Smooth muscle cell (in vitro differentiated cells): Measurements from ENCODE around the gene SIL1. TPM values are rescaled to one million over a fixed set of nuclear protein-coding genes. Genes with fewer than 3 reads are reported as not detected.

Experiments used
- DNase-seq: peaks from one replicate; lab custom pipeline; 2025; ENCODE audit not compliant: unreplicated experiment; lab: John Stamatoyannopoulos, UW
- H2AFZ ChIP-seq: fragments of 200-600 bp; sonication (generic); 2 replicates; pipeline ENCODE4 v1.6.0; 2016; ENCODE audit warnings: antibody characterized with exemption, low read depth, mild to moderate bottlenecking
- H3F3A ChIP-seq: fragments of 200-600 bp; sonication (generic); 2 replicates; pipeline ENCODE4 v1.6.0; 2017; ENCODE audit warnings: antibody characterized with exemption, low read depth
- H3K27ac ChIP-seq: fragments of 200-600 bp; sonication (generic); 2 replicates; pipeline ENCODE4 v1.5.1; 2016; ENCODE audit warnings: low read depth, mild to moderate bottlenecking
- H3K27me3 ChIP-seq: fragments of 200-600 bp; sonication (generic); 2 replicates; pipeline ENCODE4 v1.6.1; 2016; ENCODE audit warnings: low read depth, mild to moderate bottlenecking
- H3K36me3 ChIP-seq: fragments of 200-600 bp; sonication (generic); 2 replicates; pipeline ENCODE4 v1.5.1; 2016; ENCODE audit warnings: low read depth
- H3K4me1 ChIP-seq: fragments of 200-600 bp; sonication (generic); 2 replicates; pipeline ENCODE4 v1.5.1; 2016; ENCODE audit warnings: low read depth
- H3K4me2 ChIP-seq: fragments of 200-600 bp; sonication (generic); 2 replicates; pipeline ENCODE4 v1.6.0; 2016; ENCODE audit warnings: mild to moderate bottlenecking
- H3K4me3 ChIP-seq: fragments of 200-600 bp; sonication (generic); 2 replicates; pipeline ENCODE4 v1.5.1; 2016; ENCODE audit warnings: mild to moderate bottlenecking
- H3K79me2 ChIP-seq: fragments of 200-600 bp; sonication (generic); 2 replicates; pipeline ENCODE4 v1.6.0; 2016; ENCODE audit warnings: low read depth, mild to moderate bottlenecking
- H3K9ac ChIP-seq: fragments of 200-600 bp; sonication (generic); 2 replicates; pipeline ENCODE4 v1.6.0; 2016; ENCODE audit warnings: low read depth
- H3K9me3 ChIP-seq: fragments of 200-600 bp; sonication (generic); replicated peaks from 2 replicates; pipeline ENCODE4 v1.5.1; 2016; ENCODE audit warnings: low read depth
- H4K20me1 ChIP-seq: fragments of 200-600 bp; sonication (generic); 2 replicates; pipeline ENCODE4 v1.6.0; 2016; ENCODE audit warnings: low read depth
- WGBS: methylation state at CpG from one replicate; pipeline ENCODE4 v1.1.7; 2016; ENCODE audit warnings: low lambda C conversion rate; 5-methylcytosine and 5-hydroxymethylcytosine counted together
- polyA plus RNA-seq: library from polyadenylated mRNA; unstranded; fragments of >200 nt; fragmentation: Nextera tagmentation; extraction: Ambion mirVana; gene quantifications from 2 replicates; pipeline ENCODE4 v1.2.1, GENCODE V29; 2016
- total RNA-seq: library from RNA; depleted of rRNA; stranded (reverse); fragments of >200 nt; gene quantifications from 2 replicates; pipeline ENCODE4 v1.2.3, GENCODE V29; 2014
- TF ChIP-seq, protein P1 (sequence below): fragments of 200-600 bp; sonication (generic); IDR thresholded peaks from 2 replicates; pipeline ENCODE4 v1.5.1; 2017; ENCODE audit warnings: borderline replicate concordance, mild to moderate bottlenecking, antibody characterized with exemption; ENCODE audit not compliant: insufficient read depth, poor library complexity, severe bottlenecking

SIL1 gene
- total and polyA plus RNA-seq, 2 experiments from 2014 or later = 45.5 to 119 TPM

DNA sequence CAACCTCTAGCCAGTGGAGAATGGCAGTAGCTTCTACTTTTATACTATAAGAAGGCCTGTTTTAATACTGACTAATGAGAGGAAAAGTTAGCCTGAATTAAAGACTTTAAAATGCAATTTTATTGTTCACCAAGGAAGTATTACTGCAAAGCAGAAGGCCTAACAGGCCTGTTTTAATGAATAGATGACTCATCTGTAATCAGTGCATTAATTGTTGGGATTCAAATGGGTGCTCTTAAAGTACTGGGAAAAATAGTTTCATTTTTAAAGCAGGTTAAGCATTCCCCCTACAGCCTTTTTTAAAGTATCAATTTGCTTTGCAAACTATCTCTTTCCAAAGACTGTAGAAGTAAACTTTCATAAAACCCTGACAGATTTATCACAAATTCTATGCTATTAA is 147.7 kb downstream of the SIL1 start:
- Histone ChIP-seq H3K79me2 (no peaks in the 10 kb centered on the region), H3K36me3 (no peaks in the 10 kb centered on the region), H3K4me2 (no peak overlapping the region), H3K4me3 (no peak overlapping the region), H3K4me1 (no peaks in the 10 kb centered on the region), H3F3A (no peaks in the 10 kb centered on the region), H3K27ac (no peak overlapping the region), H4K20me1 (no peaks in the 10 kb centered on the region), H3K9ac (no peak overlapping the region), H2AFZ (no peak overlapping the region), H3K27me3 (no peaks in the 10 kb centered on the region), H3K9me3 (no peaks in the 10 kb centered on the region)
- TF ChIP-seq, protein P1, sequence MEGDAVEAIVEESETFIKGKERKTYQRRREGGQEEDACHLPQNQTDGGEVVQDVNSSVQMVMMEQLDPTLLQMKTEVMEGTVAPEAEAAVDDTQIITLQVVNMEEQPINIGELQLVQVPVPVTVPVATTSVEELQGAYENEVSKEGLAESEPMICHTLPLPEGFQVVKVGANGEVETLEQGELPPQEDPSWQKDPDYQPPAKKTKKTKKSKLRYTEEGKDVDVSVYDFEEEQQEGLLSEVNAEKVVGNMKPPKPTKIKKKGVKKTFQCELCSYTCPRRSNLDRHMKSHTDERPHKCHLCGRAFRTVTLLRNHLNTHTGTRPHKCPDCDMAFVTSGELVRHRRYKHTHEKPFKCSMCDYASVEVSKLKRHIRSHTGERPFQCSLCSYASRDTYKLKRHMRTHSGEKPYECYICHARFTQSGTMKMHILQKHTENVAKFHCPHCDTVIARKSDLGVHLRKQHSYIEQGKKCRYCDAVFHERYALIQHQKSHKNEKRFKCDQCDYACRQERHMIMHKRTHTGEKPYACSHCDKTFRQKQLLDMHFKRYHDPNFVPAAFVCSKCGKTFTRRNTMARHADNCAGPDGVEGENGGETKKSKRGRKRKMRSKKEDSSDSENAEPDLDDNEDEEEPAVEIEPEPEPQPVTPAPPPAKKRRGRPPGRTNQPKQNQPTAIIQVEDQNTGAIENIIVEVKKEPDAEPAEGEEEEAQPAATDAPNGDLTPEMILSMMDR = no peak
- no peak for DNase-seq

DNA sequence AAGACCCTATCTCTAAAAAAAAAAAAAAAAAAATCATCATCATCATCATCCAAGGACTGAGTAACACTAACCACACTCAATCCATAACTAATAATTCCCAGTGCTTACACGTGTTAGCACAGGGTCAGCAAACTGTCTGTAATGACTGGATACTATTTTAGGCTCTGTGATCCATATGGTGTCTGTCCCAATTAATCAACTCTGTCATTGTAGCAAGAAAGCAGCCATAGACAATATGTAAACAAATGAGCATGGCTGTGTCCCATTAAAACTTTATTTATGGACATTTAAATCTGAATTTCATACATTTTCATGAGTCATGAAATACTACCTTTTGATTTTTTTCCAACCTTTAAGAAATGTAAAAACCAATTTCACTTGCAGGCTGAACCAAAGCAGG is 148.4 kb downstream of the SIL1 start:
- 78% methylated on average over 1 of the region's 1 CpG for WGBS
- Histone ChIP-seq H3K9ac (no peak overlapping the region), H4K20me1 (no peaks in the 10 kb centered on the region), H3K9me3 (no peaks in the 10 kb centered on the region), H2AFZ (no peak overlapping the region), H3F3A (no peaks in the 10 kb centered on the region), H3K27ac (no peak overlapping the region), H3K36me3 (no peaks in the 10 kb centered on the region), H3K27me3 (no peaks in the 10 kb centered on the region), H3K79me2 (no peaks in the 10 kb centered on the region), H3K4me3 (no peak overlapping the region), H3K4me1 (no peaks in the 10 kb centered on the region), H3K4me2 (no peak overlapping the region)
- TF ChIP-seq, protein P1 = no peak
- no peak for DNase-seq

DNA sequence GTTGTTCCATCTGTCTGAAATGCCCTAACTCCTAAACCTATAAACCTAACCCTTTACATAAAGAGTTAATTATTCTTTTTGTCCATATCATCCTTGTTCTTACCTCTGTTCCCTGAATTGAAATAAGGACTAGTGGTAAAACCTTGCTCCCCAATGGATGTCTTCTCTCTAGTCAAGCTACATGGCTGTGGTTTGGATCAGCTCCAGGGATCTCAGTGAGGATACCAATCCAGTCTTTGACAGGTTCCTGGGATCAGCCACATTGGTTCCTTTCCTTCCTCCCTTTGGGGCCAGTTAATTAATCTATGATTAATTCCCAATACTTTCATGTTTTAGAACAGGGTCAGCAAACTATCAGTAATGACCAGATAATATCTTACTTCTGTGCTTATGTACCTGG is 151.6 kb downstream of the SIL1 start:
- H4K20me1 ChIP-seq = no peaks in the 10 kb centered on the region
- no peaks in the 10 kb centered on the region for H3F3A ChIP-seq
- no peaks in the 10 kb centered on the region for H3K27me3 ChIP-seq
- H3K4me1 ChIP-seq = no peaks in the 10 kb centered on the region
- H2AFZ ChIP-seq = no peak overlapping the region
- H3K9me3 ChIP-seq = no peaks in the 10 kb centered on the region
- TF ChIP-seq, protein P1 = no peak
- H3K36me3 ChIP-seq = no peaks in the 10 kb centered on the region
- no peaks in the 10 kb centered on the region for H3K79me2 ChIP-seq
- H3K4me3 ChIP-seq = no peak overlapping the region
- no peak overlapping the region for H3K4me2 ChIP-seq
- H3K9ac ChIP-seq = no peak overlapping the region
- DNase-seq = no peak
- no peak overlapping the region for H3K27ac ChIP-seq

DNA sequence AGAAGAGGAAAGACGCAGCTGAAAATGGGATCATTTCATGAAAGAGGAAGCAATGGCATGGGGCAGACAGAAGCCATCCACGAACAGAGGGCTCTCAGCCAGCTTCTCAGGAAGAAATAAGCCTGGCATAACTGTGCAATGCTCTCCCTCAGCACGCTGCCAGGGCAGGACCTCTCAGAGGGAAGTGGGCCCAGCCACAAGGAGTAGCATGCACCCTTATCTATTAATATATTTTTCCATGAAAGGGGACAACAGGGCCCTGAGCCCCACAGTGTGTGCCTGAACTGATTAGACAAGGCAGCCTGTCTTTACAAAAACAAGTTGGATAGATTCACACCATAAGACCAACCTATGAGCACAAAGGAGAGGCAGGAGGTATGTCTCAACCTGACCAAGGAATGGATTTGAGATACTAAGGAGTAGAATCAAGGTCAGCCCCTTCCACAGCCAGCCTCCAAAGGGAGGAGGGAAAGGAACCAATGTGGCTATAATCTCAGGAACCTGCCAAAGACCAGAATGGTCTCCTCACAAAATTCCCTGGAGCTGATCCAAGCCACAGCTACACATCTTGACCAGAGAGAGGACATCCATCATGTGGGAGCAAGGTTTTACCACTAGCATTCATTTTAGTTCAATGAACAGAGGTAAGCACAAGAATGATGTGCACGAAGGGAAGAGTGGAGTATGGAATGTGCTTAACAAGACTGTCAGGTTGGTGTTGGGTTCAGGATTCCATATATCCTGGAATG is 154.8 kb downstream of the SIL1 start:
- Histone ChIP-seq H3K4me1 (no peaks in the 10 kb centered on the region), H3K36me3 (no peaks in the 10 kb centered on the region), H3K9me3 (no peaks in the 10 kb centered on the region), H3K4me2 (no peak overlapping the region), H3F3A (no peaks in the 10 kb centered on the region), H3K27me3 (no peaks in the 10 kb centered on the region), H4K20me1 (no peaks in the 10 kb centered on the region), H3K79me2 (no peaks in the 10 kb centered on the region), H3K9ac (no peak overlapping the region), H2AFZ (no peak overlapping the region), H3K27ac (no peak overlapping the region), H3K4me3 (no peak overlapping the region)
- TF ChIP-seq, protein P1 = no peak
- DNase-seq = no peak
- 96% methylated on average over 4 of the region's 4 CpGs for WGBS
